Upper lobe of left lung (tissue), 6 donors: ENCODE measurements around the gene AOC3. TPM values are rescaled to one million over a fixed set of nuclear protein-coding genes. Genes with fewer than 3 reads are reported as not detected.

Source experiments
- ATAC-seq, 2 donors: fragments of 200-7000 bp; cut with Tn5 transposase; one replicate each; pipeline ENCODE4 v1.9.1; 2022; ENCODE audit warnings: mild to moderate bottlenecking in 2 of 2, moderate library complexity in 2 of 2; ENCODE audit not compliant: low FRiP score in 2 of 2
- DNase-seq, 2 donors: peaks; one replicate each; pipeline ENCODE4 v3.0.0-alpha.2; 2019 to 2020
- H3K27ac ChIP-seq, 4 donors: fragments of 200-600 bp; sonication (generic); one replicate each; pipeline ENCODE4 v1.5.1; 2016 to 2019
- H3K27me3 ChIP-seq, 4 donors: fragments of 200-600 bp; sonication (generic); one replicate each; pipeline ENCODE4 v1.5.1; 2017 to 2019
- H3K36me3 ChIP-seq, 4 donors: fragments of 200-600 bp; sonication (generic); one replicate each; pipeline ENCODE4 v1.5.1; 2016 to 2019
- H3K4me1 ChIP-seq, 4 donors: fragments of 200-600 bp; sonication (generic); one replicate each; pipeline ENCODE4 v1.5.1; 2018 to 2019
- H3K4me3 ChIP-seq, 4 donors: fragments of 200-600 bp; sonication (generic); one replicate each; pipeline ENCODE4 v1.5.1; 2017 to 2019; ENCODE audit warnings: mild to moderate bottlenecking in 2 of 4, moderate library complexity in 1 of 4
- H3K9me3 ChIP-seq, 4 donors: fragments of 200-600 bp; sonication (generic); one replicate each; pipeline ENCODE4 v1.5.1; 2018 to 2019
- CTCF ChIP-seq, 6 experiments: fragments of 450-650 bp in 4 of 6; fragments of 200-600 bp in 2 of 6; sonication (generic) in 2 of 6; IDR thresholded peaks; one replicate each; pipeline ENCODE4 v1.5.1; 2016 to 2019; ENCODE audit warnings: antibody characterized with exemption in 6 of 6
- EP300 ChIP-seq, 4 donors: sonication (generic); formaldehyde crosslinking; IDR thresholded peaks; one replicate each; pipeline ENCODE4 v1.5.1; 2017; ENCODE audit warnings: antibody characterized with exemption in 4 of 4, control low read depth in 2 of 4
- POLR2A ChIP-seq, 4 donors: fragments of 450-650 bp; IDR thresholded peaks; one replicate each; pipeline ENCODE4 v1.5.1; 2016 to 2017; ENCODE audit warnings: antibody characterized with exemption in 4 of 4, mild to moderate bottlenecking in 2 of 4
- POLR2AphosphoS5 ChIP-seq, 2 donors: sonication (generic); formaldehyde crosslinking; IDR thresholded peaks; one replicate each; pipeline ENCODE4 v1.5.1; 2017; ENCODE audit warnings: antibody characterized with exemption in 2 of 2
- WGBS, 2 donors: methylation state at CpG; one replicate each; pipeline ENCODE4 v1.1.5; 2017 to 2018; 5-methylcytosine and 5-hydroxymethylcytosine counted together
- total RNA-seq, 6 donors: library from RNA; depleted of rRNA in 4 of 6; stranded (reverse); fragments of >200 nt in 4 of 6; gene quantifications; one replicate each; pipeline versions ENCODE4 v1.1.0 to v1.2.1, GENCODE V29; 2016 to 2021
- donor health status: DM: no; HTN: no; CAD: no; lungs with moderate emphysema.
- donor health status: DM: no; HTN: yes; CAD: no; lungs with severe emphysema.

The AOC3 gene
- total RNA-seq, 6 donors from 2014 or later: 76.9 to 210 (median 111) TPM

GRCh38 chr17:42809250-42809649, 41.7 kb upstream of the AOC3 start:
- no peaks in the 10 kb centered on the region for H3K4me1 ChIP-seq
- peaks cover 15 to 49% (median 36%) of the 10 kb centered on the region in 4 donors for H3K36me3 ChIP-seq
- no peak overlapping the region for H3K27ac ChIP-seq
- DNase-seq (peak in 1 of 2 donors; percentile 31), ATAC-seq (peak in 1 of 2 donors; percentile 75)
- TF ChIP-seq EP300 (IDR thresholded peaks at IDR 0.05) (no peak), POLR2AphosphoS5 (IDR thresholded peaks at IDR 0.05) (no peak), CTCF (IDR thresholded peaks at IDR 0.05) (no peak), POLR2A (IDR thresholded peaks at IDR 0.05) (no peak)
- no peaks in the 10 kb centered on the region for H3K9me3 ChIP-seq
- WGBS, 2 donors: 13 to 25% methylated on average over 3 of the region's 3 CpGs
- H3K4me3 ChIP-seq: no peak overlapping the region
- no peaks in the 10 kb centered on the region for H3K27me3 ChIP-seq

- Histone ChIP-seq H3K4me1 (peaks cover 0 to 13% (median 3%) of the 10 kb centered on the region in 4 donors), H3K27me3 (no peaks in the 10 kb centered on the region), H3K36me3 (peaks cover 42 to 97% (median 85%) of the 10 kb centered on the region in 4 donors), H3K27ac (peak overlapping the region in 2 of 4 donors; percentile 3 to 64), H3K9me3 (no peaks in the 10 kb centered on the region), H3K4me3 (no peak overlapping the region)
- TF ChIP-seq POLR2A (IDR thresholded peaks at IDR 0.05) (no peak), EP300 (IDR thresholded peaks at IDR 0.05) (peak in 2 of 4 donors; percentile 51 to 55)
- WGBS, 2 donors: 55 to 57% methylated on average over 8 of the region's 8 CpGs
- ATAC-seq: peak; percentile 70 to 75
- peak in 1 of 2 donors; percentile 42 for DNase-seq
Measured at GRCh38 chr17:42814633-42815399, 36.2 kb upstream of the AOC3 start.

- ATAC-seq (no peak), DNase-seq (no peak)
- Histone ChIP-seq H3K27ac (no peak overlapping the region), H3K27me3 (no peaks in the 10 kb centered on the region), H3K4me1 (peaks cover 3 to 22% (median 9%) of the 10 kb centered on the region in 4 donors), H3K36me3 (peaks cover 38 to 92% (median 77%) of the 10 kb centered on the region in 4 donors), H3K4me3 (no peak overlapping the region), H3K9me3 (no peaks in the 10 kb centered on the region)
- WGBS, 2 donors: 40 to 54% methylated on average over 1 of the region's 1 CpG
- TF ChIP-seq EP300 (IDR thresholded peaks at IDR 0.05) (no peak), CTCF (IDR thresholded peaks at IDR 0.05) (no peak), POLR2AphosphoS5 (IDR thresholded peaks at IDR 0.05) (no peak), POLR2A (IDR thresholded peaks at IDR 0.05) (no peak)
Measured at GRCh38 chr17:42817866-42818265, 33.1 kb upstream of the AOC3 start.

DNA sequence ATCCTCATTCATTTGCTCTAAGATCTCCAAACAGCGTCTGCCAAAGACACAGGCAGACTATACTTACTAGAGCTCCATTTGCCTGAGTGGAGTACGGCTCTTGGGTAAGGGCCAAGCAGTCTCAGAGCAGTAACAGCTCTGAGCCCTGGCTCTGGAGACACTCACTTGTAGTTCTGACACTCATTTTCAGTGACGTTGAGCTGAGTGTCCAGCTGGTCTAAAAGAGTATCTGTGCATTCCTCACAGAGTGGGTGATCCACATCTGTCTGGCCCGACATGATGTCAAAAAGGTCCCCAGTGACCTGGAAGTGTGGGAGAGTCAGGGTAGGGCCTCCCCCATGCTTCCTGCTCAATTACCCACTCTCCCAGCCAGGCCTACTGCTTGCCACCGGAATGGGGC, 32.6 kb upstream of the AOC3 start:
- peak in 1 of 2 donors; percentile 17 for ATAC-seq
- Histone ChIP-seq H3K9me3 (no peaks in the 10 kb centered on the region), H3K4me1 (peaks cover 8 to 27% (median 15%) of the 10 kb centered on the region in 4 donors), H3K27ac (no peak overlapping the region), H3K4me3 (no peak overlapping the region), H3K36me3 (peaks cover 34 to 87% (median 72%) of the 10 kb centered on the region in 4 donors), H3K27me3 (no peaks in the 10 kb centered on the region)
- TF ChIP-seq EP300 (IDR thresholded peaks at IDR 0.05) (no peak), CTCF (IDR thresholded peaks at IDR 0.05) (no peak), POLR2A (IDR thresholded peaks at IDR 0.05) (no peak), POLR2AphosphoS5 (IDR thresholded peaks at IDR 0.05) (no peak)
- DNase-seq: no peak
- WGBS, 2 donors: 88 to 96% methylated on average over 5 of the region's 5 CpGs

- no peak for ATAC-seq
- peaks cover 28 to 70% (median 59%) of the 10 kb centered on the region in 4 donors for H3K36me3 ChIP-seq
Measured at GRCh38 chr17:42819939-42820535, 31.0 kb upstream of the AOC3 start.

More at GRCh38 chr17:42819939-42820535, 31.0 kb upstream of the AOC3 start:
- Histone ChIP-seq H3K9me3 (no peaks in the 10 kb centered on the region), H3K27ac (no peak overlapping the region), H3K4me1 (peaks cover 15 to 36% (median 21%) of the 10 kb centered on the region in 4 donors), H3K4me3 (no peak overlapping the region), H3K27me3 (no peaks in the 10 kb centered on the region)
- TF ChIP-seq POLR2A (IDR thresholded peaks at IDR 0.05): no peak
- peak in 5 of 6 experiments; percentile 29 to 56 (median 41) for TF ChIP-seq CTCF (IDR thresholded peaks at IDR 0.05)
- TF ChIP-seq POLR2AphosphoS5 (IDR thresholded peaks at IDR 0.05): no peak
- no peak for TF ChIP-seq EP300 (IDR thresholded peaks at IDR 0.05)
- 45% methylated on average over 2 of the region's 2 CpGs for WGBS, 2 donors
- peak in 1 of 2 donors; percentile 71 for DNase-seq
